Stimulated activated CD4-positive, alpha-beta T cell treated with anti-CD3 and anti-CD28 coated beads, Interleukin-15, amount 100 ng/mL, for 1 hour (primary cell): ENCODE data around the gene LRRC8C.

Experiments used
- DNase-seq, 2 donors: peaks; one replicate each; pipeline ENCODE4 v3.0.0-alpha.2; 2020; ENCODE audit warnings: low read depth in 1 of 2, low spot score in 1 of 2

Gene LRRC8C

DNA sequence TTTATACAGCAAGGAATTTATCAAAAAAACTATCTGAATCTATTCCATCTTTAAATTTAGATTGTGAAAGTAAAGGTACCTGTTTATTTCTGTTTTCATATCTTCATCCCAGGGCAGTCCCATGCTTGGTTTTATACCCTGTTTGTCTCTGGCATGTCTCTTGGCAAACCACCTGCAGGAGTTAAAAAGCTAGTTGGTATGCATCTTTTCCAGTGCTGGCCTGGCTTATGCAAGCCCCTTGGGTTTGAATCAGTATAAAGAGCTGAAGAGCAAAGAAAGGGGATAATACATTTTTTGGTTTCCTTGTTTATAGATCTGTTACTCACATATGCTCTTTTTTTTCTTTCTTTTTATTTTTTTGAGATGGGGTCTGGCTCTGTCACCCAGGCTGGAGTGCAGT, 37.8 kb downstream of the LRRC8C start:
- no peak for DNase-seq

DNA sequence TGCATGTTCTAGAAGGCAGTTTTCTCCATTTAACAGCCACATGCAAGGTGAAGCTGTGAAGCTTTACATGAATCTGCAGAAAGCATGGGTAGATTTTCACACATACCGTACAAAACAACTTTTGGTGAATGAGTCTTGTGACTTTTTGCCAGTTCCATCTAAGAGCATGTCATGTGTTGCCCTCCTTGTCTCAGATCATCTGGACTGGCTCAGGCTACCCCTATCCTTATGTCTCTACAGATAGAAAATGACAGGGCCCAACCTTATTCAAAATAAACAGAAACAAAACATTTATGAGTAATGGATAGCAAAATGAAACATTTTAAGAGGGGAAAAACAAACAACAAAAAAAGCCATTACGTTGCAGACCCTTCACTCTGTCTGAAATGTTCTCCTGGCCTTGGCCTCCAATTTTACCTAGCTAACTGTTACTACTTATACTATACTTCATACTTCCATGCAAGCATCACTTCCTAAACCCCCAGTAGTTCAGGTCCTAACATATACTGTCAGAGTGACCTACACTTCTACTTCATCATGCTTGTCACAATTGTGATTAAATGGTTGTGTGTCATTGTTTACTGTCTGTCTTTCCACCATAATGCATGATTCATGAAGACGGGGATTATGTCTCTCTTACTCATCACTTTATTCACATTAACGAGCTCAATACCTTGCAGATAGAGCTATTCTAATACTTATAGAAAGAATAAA, 39.0 kb downstream of the LRRC8C start:
- no peak for DNase-seq

DNA sequence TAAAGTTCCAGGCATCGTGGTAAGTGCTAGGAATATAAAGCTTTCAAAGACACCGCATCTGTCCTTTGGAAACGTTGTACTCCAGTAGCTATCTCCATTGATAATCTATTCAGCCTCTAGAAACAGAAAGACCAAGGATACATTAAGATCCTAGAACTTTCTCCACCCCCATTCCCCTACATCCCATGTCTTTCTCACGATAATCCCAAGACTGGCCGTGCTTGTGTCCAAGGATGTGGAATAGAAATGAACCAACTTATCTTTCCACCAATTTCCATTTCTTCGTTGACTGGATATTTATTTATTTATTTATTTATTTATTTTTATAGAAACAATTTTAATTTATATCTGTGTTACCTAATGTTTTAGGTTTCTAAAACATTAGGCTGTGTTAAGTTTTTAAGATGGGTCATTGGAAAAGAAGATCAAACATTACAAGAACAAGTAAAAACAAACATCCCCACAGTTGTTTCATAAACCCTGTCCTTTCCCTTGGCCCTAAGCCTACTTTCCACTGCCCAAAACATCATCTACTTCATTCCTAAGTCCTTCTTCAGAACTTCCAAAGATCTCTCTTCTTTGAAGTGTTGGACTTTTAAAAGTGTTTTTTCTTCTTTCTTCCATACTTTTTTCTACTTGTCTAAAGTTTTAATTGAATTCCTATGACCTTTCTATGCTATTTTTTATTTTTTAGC, 39.7 kb downstream of the LRRC8C start:
- DNase-seq: no peak

DNA sequence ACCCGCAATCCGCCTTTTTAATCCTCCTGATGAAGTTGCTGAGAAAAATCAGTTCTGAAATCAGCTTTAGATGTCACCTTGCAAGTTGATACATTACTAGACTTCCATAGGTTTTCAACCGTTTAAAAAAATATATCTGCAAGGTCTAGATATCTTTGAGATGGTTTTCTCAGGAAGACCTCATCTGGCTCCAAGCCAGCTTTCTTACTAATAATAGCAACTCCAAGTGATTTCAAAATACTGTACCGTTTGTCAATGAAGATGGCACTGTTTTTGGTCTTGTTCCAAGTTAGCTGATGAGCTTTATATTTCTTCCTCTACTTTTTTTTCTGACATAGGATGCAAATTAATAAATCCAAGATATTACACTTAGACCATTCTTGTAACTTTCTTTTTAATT, 40.3 kb downstream of the LRRC8C start:
- no peak for DNase-seq

DNA sequence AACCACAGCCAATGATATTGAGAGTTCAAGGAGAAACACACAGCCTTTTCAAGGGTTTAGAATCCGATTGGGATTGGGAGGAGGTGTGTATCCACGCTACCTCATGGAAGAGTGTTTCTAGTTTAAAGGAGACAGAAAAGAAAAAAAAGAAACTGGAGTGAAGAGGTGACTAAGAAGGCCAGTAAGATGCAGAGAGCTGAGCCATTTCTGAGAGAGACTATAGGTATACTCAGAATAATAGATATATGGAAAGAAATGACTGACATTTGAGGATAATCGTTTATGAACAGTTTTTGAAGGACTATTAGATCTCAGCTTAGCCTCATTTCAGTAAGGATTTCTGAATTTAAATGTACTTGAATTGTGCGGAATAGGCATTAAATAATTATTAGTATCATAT, 42.8 kb downstream of the LRRC8C start:
- no peak for DNase-seq

DNA sequence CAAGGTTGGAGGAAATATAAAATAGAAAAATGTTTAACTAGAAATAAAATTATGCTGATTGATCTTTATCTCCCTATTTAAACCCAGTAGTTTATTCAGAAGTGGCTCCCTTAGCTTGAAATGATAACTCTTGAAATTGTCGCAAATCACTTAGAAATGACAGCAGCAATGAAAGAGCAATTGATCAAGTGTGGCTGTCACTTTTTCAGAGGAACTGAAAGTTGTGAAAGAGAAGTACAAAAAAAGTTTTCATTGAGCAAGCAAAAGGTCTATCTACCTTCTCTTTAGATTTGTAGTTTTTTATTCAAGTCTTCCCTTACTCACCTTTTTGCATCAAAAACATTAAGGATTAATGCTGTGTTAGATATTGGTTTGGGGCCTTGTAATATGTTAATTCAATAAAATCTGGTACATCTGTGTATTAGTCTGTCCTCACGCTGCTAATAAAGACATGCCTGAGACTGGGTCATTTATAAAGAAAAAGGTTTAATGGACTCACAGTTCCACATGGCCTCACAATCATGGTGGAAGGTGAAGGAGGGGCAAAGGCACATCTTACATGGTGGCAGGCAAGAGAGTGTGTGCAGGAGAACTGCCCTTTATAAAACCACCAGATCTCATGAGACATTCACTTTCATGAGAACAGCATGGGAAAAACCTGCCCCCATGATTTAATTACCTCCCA, 48.3 kb downstream of the LRRC8C start:
- no peak for DNase-seq

DNA sequence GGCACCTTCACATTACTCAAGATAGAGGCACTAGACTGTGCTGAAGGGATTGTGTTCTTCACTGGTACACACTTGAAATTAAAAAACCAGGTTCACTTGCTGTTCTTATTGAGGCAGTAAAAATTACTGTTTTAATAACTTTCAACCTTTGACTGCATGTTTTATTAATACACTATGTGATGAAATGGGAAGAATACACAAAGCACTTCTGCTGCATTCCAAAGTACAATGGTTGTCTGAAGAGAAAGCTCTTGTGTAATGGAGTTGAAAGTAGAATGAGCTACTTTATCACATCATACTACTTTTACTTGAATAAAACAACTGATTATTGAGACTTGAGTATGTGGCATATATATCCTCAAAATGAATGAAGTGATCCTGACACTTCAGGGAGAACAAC, 49.7 kb downstream of the LRRC8C start:
- DNase-seq: no peak

DNA sequence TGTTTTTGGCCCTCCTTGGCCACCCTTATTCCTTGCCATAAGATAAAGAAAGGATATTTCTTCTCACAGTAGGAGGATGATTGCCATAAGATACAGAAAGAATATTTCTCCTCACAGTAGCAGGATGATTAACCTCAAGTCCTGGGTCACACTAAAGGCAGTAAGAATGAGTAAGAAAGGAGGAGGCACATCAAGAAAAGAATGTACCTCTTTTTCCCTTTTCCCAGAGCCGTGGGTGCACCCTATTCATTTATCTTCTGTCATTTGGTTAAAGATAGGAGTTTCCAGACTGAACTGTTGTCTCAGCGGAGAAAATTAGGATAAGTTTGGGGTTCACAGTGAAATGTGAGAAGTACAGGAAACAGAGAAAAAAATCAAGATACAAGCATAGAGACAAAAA, 52.5 kb downstream of the LRRC8C start:
- no peak for DNase-seq

DNA sequence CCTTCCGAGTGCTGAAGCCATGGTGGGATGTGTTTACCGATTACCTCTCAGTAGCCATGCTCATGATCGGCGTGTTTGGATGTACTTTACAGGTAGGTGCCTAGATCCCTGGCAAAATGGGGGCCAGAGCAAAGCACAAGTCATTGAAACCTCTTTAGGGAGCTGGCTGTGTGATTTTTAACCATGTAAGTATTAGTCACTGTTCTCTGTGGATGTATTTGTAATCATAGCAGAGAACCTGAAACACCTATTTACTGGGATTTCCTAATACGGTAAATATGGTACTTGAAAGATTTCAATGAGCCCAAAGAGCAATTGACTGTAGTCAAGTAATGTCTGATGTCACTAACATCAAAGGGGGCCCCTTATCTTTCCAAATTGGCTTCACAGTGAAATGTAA, 53.6 kb downstream of the LRRC8C start:
- DNase-seq: no peak

DNA sequence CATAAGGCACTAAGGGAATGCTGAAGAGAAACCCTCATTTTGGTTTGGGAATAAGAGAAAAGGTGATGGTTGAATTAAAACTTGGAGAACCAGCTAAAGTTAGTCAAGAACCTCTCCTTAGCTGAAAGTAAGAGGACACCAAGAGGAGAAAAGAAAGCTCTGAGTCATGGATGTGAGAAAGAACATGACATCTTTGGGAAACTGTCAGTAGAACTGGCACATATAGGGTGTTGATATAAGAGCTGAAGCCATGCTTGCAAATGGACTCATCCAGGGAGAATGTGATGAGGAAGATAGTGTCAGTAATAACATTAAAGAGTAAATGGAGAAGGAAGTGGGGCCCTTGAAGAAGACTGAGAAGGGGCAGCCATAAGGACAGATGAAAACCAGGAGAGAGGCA, 54.3 kb downstream of the LRRC8C start:
- no peak for DNase-seq

DNA sequence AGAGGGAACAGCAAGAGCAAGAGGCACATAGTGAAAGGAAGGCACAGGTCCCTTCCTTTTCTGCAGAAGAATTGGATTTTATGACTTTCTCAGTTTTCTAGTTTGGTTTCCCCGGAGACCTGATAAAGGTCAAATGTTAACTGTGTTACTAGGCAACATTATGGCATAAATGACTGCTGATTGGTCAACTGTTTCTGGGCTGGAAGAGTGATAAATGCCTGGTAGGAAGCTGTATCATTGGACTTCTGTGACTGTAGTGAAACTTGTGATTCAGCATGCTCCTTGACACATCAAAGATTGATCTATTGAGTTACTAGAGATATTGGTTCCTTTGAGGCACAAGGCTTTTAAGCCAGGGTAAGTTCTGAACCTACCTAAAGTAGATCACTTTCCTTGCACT, 55.7 kb downstream of the LRRC8C start:
- no peak for DNase-seq

DNA sequence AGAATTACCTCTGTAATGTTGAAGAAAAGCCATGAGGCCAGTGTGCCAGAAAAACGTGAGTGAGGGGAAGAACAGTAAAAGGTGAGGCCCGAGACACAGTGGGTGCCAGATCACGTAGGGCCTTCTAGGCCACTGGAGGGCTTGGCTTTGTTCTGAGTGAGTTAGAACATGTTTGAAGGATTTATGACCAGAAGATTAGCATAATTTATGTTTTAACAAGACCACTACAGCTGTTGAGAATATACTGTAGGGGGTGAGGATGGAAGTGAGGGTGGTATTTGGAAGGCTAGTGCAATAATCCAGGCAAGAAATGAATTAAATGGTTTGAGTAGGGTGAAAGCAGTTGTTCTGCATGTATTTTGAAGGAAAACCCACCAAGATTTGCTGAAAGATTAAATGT, 56.3 kb downstream of the LRRC8C start:
- DNase-seq: no peak

DNA sequence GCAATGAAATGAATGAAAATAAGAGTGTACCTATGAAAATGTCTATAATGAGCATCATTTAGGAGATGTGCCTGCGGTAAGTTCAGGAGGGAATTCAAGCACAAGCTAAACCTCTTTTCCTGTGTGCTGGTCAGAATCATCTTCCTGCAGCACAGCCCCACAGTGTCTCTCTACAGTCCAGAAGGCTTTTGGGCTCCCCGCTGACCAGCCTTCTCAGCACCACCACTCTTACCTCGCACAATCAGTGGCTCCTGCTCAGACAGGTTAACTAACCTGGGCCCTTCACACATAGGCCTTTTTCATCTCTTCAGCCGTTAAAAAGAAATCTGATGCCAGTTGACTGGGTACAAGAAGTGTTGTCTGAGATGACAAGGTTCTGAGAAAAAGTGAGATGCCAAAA, 57.7 kb downstream of the LRRC8C start:
- DNase-seq: no peak

DNA sequence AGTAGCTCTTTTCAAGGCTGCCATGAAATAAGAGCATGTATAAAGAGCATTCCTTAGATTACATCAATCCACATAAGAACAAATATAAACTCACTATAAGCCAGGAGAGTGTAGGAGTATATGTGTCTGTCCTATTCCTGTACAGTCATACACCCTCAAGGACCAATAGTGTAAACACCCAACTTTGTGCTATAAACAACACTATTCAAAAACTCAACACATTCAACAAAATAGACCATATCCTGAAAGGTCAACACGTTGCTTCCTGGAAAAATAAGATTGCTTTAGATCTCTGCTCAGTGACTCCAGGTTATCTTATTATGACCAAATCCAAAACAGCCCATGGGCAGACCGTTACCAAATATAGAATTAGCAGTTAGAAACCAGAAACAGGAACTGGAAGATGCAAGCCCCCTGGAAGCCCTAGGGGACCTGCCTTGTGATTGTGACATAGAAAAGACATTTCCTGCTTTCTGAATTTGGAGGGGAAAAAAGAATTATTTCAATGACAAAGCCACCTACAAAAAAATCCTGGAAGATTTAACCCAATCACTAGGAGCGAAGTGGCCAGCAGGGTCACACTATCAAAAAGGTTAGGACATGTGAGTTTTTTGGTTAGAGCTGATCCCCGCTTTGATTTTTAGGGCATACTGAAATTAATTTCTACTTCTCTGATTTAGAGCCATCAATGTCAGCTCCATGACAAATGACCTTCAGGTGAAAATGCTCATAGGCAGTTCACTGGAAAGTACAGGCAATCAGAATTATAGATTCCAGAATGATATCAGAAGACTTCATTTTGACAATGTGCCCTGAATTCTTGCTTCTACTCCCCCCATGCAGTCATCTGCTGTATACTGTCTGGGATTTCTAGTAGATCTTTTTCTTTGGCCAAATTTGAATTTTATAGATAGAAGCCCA, 59.9 kb downstream of the LRRC8C start:
- DNase-seq: no peak

DNA sequence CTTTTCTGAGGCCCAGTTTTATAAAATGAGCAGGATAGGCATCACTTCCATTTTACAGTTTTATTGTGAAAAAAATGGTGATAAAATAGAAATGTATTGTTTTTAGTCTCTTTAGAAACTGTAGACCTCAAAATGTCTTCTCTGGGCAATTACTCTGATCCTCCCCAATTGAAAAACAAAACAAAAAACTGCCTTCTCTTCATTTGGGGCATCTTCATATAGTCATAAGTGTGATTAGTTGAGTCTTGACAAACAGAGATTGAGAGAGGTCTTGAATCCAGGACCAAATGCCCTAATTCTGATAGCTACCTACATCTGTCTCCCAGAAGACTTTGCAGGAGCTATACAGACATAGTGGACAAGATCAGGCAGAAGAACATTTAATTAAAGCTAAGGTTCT, 62.9 kb downstream of the LRRC8C start:
- no peak for DNase-seq

DNA sequence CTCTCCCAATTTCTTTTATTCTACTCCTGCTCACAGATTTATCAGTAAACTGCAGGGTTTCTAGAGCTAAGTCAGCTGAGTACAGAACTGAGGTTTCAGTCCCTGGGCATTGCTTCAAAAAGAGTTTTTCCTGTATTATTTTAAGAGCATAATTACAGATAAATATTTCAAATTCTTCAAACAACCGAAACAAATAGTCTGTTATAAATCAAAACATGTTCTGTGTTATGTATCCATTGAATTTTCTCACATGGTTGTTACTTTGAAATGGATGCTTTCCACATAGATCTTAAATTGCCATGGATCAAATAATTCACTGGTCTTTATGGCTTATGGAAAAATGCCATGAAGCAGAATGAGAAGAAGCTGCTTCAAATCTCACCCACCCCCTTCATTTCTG, 64.5 kb downstream of the LRRC8C start:
- no peak for DNase-seq

DNA sequence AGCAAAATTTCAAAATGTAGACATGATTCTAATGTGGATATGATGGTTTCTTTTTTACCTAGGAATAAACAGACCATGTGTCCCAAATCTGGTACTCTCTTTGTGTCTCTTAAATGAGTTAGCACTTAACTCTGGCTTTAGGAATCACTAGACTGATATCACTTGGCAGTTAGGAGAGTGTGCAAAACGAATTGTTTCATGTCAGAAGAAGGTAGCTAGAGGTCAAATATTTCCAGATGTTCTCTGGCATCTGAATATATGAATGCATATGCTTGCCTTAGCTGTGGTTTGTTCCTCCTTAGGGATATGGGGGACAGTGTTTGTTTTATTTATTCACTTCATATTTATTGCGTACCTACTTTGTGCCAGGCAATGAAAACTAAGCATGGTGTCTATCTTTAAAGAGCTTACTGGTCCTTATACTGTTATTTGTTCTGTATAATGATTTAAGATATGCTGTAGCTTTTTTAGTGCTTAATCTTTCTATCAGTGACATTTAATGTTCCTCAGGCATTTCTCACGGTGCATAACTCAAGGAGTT, 65.2 kb downstream of the LRRC8C start:
- DNase-seq: no peak

DNA sequence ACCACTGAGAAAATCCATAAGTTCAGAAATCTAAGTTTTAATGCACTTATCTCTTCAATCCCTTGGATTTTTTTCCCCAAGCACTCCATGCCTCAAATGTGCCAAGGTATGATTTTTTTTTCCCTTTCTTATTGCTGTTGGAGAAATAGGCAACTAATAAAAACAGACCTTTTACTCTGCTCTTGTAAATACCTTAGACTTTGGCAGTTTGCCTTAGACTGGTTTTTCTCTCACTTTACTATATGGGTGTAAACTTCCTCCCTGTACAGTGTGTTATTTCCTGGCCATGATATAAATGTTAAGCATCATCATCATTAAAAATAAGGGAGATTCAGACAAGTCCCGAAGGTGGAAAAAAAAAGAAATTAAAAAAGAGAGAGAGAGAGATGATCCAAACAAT, 65.7 kb downstream of the LRRC8C start:
- DNase-seq: no peak

DNA sequence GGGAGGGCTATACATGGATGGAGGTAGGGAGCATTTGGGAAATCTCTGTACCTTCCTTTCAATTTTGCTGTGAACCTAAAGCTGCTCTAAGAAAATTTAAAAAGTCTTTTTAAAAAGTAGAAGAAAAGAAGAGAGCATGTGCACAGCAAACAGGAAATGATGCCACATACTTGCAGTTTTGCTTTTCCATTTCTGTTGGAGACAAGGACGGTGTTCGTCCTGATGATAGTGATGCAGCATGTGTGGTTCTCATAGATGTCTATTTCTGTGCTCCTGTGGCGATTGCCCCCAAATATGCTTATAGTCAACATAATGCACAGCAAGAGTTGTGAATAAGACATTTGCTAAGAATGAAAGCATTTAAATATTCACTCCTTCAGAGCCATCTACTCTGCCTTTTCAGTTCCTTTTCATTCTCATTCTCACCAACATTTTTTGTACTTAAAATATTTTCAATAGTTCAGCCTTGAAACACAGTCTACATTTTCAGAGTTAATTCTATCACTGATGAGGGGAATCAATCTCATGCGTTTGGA, 66.6 kb downstream of the LRRC8C start:
- no peak for DNase-seq

DNA sequence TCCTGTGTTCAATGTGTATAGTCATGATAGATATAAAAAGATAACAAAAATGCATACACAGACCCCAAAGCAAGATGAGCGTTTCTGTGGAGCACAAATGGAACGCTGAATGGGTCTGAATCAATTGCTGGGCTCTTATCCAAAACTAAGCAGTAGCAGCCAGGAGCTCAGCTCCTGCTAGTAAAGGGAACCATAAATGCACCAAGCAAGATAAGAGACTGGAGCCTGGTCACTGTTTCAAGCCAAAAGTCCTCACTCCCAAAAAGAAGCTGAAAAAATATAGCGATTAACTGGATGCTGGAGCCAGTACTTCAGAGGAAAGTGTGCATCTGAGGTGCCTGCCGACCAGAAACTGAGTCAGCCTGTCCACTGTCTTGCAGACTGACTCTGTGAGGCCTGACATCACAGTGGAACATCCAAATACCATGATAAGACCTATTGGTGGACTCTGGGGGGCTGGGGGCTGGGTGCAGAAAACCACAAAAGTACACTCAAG, 68.9 kb downstream of the LRRC8C start:
- no peak for DNase-seq
